Stimulated activated CD4-positive, alpha-beta T cell treated with anti-CD3 and anti-CD28 coated beads, Interleukin-1b, Interleukin-23, amount 100 ng/mL, for 24 hours (primary cell): ENCODE results near the gene P2RY4.
"Not testable (repeated sequence)": the region's sequence is repeated elsewhere in the genome, so short reads cannot be mapped to it uniquely, and the experiment has no call there.

Source experiments
- DNase-seq, 4 experiments: peaks; one replicate each; pipeline ENCODE4 v3.0.0-alpha.2; 2020; ENCODE audit warnings: low read depth in 4 of 4, low spot score in 1 of 4

P2RY4 gene

DNA sequence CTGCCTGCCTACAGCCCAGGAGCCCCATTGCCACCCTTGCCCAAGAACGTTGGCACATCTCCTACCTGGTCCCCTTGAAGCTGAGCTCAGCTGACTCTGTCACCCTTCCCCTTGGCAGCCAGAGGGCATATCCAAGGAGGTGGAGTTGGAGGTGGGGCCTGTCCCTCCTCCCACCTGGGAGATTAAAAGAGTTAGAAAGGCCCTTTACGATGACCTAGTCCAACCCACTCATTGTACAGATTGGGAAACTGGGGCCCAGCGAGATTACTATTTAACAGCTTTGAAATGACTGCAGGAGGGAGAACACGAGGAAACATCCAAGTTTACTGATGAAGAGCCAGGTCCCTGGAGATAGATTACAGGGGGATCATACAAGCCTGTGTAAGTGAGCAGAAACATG is at the start of gene P2RY4:
TSS of gene P2RY4 (minus strand) at position 101 of the 400 bp plus-strand sequence. CDS start 580 bp downstream, outside the sequence.
- DNase-seq: no peak

DNA sequence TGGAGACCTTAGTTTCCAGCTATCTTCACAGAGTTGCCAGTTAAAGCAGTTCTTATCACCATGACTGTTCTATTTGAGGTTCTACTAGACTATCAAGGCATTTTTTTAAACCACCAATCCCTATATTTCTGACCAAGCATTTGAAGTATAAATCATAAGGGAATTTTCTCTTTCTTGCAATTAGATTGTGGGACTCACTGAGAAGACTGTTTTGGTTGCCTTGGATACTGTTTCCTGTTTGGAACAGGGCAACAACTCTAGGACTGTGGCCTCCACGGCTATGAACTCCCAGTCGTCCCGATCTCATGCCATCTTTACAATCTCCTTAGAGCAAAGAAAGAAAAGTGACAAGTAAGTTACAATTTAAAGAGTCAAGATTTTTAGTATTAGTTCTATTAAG is 41.7 kb upstream of the P2RY4 start:
- no peak for DNase-seq

DNA sequence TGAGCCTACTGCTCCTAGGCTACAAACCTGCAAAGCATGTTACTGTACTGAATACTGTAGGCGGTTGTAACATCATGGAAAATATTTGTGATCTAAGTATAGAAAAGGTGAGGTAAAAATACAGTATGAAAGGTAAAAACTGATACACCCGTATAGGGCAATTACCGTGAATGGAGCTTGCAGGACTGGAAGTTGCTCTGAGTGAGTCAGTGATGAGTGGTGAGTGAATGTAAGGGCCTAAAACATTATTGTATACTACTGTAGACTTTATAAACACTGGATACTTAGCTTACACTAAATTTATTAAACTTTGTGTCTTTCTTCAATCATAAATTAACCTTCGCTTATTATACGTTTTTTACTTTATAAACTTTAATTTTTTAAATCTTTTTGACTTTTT is 33.6 kb upstream of the P2RY4 start:
- DNase-seq: no peak

DNA sequence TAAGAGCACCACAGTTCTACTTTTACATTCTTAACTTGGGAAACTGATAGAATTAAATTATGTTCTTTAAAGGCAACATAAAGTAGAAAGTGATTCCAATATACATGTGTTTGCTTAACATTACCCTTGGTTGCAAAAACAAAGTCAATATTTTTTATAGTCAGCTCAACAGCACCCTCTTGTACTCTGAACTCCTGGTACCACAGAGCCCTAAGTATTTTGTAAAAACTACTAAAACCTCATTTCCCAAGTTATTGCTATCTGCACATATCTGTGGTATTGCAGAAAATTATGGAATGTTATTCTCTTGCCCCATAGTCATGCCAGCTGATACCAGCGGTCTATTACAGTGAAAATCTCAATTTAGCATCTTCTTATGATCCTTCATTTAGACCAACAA is 32.8 kb upstream of the P2RY4 start:
- no peak for DNase-seq

DNA sequence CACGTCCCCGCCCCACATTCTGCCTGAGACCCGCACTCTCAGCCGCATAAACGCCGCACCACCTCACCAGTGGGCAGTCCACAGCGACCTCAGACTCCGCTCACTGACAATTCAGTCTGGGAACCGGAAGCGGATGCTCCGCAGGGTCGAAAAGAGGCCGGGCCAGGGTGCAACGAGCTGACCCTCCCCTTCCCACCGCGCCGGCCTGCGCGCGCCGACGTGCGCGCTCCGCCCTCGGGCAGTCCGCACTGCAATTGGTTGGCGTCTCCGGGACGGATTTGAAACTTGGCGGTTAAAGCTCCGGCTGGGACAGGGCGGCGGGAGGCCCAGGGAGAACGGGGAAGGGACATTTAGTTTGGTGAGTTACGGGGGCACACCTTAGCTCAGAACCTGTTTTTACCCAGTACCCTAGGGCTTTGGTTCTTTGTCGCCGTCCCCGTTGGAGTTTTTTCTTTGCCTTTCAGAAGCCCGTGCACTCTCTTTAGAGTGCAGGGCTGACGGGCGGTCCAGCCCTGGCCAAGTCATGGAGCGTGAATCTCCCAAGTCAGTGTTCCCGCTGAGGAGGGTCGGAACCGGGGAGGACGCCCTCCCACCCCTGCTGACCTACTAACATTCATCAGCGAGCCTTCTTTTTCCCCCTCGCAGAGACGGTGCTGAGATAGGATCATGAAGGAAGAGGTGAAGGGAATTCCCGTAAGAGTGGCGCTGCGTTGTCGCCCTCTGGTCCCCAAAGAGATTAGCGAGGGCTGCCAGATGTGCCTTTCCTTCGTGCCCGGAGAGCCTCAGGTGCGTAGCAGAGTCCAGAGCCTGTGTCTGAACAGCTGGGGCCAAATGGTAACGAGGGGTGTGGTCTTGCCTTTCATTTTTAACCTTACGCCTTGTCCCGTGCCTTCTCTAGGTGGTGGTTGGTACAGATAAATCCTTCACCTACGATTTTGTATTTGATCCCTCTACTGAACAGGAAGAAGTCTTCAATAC is 30.1 kb upstream of the P2RY4 start, which contains the start of the genes KIF4A and PDZD11:
TSS of gene KIF4A (plus strand) at position 312 of the 978 bp plus-strand sequence. CDS start at position 667, 355 bp downstream.
TSS of gene PDZD11 (minus strand) at position 135 of the 978 bp plus-strand sequence. CDS start 586 bp downstream, outside the sequence.
- DNase-seq: peak; percentile 28 to 70 (median 49)

DNA sequence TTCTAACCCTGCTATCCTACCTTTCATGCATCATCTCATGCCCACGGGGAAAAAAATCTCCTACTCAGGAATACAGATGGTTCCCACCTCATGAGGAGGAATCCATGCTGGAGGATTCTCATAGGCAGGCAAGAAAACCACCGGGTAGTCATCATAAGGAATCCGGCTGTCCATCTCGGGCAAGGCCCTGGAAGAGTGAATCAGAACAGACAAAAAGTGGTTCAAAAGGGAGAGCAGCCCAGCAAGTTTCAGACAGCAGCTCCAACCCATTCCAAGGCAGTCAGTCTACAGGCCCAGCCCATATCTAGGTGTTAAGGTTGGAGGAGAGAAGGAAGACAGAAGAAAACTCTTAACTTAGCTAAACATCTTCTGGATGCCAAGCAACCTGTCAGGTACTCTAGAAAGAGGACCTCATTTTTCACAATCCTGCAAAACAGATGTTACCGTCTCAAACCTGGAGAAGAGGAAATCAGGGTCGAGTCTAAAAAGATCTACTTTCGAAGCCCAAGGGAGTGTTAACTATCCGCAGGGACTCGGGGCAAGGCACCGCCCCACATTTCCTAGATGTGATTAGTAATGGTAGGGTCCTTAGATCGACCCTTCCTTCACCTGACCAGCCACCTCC is 29.3 kb upstream of the P2RY4 start:
- no peak for DNase-seq

DNA sequence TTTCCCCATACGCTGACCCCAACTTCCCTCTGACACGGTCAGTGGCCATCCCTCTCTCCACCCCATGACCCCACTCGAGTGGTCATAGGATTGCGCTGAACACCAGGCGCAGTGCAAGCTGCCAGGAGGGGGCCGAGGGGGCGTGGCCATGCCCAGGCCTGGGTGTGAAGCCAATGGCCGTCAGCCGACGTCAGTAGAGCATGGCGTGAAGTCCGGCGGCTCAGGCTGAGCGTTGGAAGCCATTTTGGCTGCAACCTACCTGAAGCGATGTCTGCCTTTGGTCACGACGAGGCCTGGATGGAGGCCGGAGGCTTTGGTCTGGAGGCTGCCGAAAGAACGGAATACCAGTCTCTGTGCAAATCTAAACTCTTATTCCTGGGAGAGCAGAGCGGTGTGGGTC is 21.9 kb upstream of the P2RY4 start, which contains the start of gene RAB41:
TSS of gene RAB41 (plus strand) at position 222 of the 400 bp plus-strand sequence. CDS start at position 268, 46 bp downstream.
- no peak for DNase-seq

DNA sequence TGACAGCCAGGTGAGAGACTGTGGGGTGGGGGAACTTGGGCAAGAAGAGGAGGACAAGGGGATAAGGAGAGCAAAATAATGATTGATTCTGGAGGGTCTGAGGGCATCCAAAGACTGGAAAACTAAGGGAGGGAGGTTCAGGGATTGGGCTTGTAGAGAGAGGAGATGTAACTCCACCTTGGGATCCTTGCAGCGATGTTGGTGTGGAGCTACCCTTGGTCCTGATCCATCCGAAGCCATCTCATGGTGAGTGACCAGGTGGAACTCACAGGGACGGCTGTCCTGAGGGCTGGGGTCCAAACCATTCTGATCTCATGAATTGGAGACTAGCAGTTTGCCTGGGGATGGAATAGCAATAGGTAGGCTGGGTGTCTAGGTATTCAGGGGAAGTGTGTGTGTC is 20.6 kb upstream of the P2RY4 start:
- DNase-seq: no peak

DNA sequence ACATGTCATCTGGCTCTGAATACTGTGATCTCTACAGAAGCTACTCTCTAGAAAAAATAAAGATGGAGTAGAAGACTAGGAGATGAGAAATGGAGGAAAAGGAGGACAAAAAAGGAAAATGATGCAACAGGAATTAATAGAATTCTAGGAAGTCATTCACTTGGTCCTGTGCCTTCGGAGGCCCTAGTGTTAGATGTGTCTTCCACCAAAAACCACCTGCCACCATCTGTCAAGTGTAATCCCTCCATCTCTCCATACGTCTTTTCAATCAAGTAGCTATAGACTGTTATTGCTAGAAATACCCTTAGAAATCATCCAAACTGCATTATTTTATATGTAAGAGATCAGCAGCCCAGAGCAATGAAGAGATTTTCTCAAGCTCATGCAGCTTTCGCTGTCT is 19.1 kb upstream of the P2RY4 start:
- DNase-seq: no peak

DNA sequence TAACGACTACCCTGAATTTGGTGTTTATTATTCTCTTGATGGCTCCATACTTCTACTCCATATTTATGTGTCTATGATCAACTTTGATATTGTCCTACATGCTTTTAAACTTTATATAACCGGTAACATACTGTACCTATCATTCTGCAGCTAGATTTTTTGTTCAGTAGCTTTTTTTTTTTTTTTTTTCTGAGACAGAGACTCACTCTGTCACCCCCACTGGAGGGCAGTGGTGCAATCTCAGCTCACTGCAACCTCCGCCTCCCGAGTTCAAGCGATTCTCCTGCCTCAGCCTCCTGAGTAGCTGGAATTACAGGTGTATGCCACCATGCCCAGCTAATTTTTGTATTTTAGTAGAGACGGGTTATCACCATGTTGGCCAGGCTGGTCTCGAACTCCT is 14.0 kb upstream of the P2RY4 start:
- not testable (repeated sequence) for DNase-seq

DNA sequence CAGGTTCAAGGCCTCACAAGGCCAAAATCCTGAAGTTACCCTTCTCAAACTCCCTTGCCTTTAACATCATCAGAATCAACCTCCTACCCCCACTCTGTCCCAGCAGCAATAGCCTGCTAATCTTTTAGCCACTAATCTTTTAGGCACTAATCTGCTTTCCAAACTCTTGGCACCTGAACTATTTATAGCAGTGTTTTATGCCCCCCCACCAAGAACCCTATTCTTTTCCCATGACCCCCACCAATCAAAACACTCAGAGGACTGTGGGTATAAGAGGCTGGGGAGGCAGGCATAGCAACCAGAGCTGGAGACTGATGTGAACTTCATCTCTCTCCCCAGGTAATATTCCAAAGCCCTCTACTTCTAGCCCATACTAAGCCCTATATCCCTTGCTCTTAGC is 8.0 kb upstream of the P2RY4 start, which contains the start of gene ARR3:
TSS of gene ARR3 (plus strand) at position 301 of the 400 bp plus-strand sequence. CDS start 1,052 bp downstream, outside the sequence.
- DNase-seq: no peak

DNA sequence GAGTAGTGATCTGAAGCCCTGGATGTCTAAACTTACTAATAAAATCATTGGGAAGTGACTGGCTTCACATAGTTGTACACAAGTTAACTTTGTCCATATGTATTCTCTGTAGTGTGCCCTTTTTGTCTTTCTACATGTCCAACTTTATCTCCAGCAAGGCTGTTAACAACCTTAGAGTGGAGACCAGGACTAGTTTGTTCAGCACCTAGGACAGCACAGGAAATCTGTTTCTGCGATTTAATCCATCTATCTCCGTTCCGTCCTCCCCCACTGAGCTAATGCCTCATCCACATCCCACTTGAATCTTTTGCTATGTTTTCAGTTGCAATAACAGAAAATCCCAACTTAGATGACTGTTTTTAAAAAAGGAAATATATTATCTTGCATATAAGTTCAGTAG is 4.8 kb upstream of the P2RY4 start:
- DNase-seq: no peak

DNA sequence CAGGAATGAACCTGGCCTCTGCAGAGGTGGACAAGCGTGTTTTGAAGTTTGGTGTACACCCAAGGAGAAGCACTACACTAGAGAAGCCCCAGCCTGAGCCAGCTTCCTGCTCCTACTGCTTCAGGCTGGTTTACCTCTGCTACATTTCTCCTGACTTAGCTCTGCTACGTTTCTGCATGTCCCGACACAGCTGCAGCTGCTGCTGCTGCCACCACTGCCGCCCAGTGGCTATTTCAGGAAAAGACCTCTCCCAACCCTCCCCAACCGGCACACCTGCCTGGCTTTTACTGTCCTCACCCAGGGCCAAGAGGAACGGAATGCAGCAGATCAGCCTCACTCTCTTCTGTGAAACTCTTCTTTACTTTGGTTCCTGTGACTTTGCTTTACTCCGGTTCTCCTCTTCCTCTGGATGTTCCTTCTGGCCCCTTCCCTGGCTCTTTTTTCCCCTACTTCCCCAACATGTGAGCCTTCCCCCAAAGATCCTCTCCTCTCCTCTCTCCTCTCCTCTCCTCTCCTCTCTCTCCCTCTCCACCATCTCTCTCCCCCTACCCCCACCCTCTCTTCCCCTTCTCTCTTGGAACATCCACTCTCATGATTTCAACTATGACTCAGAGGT is 3.1 kb upstream of the P2RY4 start:
- peak in 2 of 4 experiments; percentile 2 to 7 for DNase-seq

DNA sequence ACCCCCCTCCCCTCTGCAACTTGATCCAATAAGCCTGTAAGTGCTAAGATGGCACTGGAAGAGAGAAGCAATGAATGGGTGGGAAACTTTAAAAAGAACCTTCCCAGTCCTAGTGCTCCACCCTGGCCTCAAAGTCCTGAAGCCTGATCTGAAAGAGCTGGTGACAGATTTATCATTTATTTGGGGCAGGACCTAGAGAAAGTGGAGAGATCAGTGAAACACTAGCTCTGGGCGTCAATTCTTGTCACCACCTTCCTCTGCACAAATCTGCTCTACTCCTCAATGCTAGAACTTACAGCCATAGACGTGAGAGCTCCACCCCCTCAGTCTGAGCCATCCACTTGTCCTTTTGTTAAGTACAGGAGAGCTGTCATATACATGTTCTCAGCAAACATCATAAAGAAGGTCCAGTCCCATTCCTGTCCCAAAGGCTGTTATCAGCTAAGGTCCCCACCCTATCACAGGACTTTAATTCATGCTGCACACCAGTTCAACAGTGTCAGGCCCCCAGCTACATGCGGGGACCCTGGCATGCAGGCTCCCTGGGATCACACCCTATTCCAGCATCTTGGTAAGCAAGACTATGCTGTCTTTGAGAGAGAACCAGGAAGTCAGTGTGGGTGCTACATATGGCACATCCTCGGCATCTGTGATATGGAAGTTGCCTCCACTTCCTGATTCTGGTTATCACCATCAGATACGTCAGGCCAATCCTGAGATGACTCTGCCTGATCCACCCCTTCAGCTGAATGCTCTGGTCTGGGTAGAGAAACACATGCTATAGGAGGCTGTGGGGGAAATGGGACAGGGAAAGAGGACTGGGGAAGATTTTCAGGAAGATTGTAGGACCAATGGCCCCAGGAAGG is 2.3 kb downstream of the P2RY4 start:
- DNase-seq: no peak

DNA sequence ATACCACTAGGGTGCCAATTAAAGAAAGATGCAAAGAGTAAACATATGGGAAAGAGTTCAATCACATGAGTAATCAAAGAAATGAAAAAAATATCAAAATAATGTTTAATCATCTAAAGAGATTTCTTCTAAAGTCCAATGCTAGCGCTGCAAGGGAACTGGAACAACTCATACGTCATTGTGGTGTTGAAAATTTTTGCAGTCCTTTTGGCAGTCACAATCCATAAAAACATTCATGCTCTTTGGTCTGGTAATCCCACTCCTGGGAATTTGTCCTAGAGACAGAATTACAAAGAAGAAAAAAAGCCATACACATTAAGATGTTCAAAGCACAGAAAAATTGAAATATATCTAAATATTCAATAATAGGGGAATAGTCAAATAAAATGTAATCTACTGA is 4.6 kb downstream of the P2RY4 start:
- DNase-seq: no peak

DNA sequence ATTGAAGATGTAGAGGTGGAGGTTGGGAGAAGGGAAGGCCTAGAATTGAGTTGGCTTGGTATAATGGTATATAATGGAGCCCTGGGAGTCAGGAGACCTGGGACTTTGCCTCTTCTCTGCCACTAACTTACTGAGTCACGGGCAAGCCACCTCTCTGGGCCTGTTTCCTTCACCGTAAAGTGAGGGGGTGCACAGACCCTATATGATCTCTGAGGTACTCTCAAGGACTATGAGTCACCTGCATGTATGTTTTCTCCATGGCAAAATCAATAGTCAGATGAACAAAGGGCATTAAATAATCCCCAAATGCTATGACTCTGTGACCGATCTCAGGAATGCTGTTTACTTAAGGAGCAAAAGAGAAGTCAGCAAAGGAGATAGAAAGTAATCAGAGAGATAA is 5.1 kb downstream of the P2RY4 start:
- no peak for DNase-seq

DNA sequence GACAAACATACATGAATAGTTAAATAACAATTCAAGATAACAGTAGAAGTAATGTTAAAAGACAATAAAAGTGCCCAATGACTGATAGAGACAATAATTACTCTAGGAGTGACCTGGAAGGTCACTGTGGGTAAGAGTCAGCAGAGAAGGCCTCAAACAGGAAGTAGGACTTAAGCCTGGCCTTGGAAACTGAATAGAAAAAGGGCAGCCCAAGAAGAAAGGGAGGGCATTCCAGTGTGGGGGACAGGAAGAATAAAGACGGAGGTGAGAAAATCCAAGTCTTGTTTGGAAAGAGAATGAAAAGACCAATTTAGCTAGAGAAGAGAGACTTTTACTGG is 6.0 kb downstream of the P2RY4 start:
- no peak for DNase-seq

DNA sequence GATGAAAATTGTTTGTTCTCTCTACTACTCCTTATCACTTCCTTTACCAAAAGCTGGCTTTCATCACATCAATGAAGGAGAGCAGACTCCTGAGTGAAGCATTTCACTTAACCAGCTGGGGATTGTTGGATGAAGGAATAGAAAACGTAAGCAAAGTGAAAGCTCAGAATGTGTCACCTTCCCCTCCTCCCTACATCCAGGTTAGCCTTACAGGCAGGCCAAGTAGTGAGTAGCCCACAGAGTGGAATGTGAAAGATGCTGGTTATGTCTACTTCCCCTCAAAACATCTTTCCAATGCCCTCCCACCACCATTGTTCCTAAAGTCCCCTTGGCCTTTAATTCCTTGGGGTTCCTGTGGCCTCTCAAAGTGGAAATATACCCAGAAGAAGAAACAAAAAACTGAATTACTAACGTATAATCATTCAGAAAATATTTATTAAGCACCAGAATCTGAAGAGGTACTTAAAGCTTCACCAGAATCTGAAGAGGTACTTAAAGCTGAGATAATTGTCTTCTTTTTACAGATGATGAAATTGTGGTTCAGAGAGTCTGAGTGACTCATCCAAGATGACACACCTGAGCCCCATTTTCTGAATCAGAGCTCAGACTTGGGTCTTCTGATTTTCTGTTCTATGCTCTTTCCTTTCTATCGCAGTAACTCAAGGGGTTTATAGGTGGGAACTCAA is 6.5 kb downstream of the P2RY4 start:
- no peak for DNase-seq

DNA sequence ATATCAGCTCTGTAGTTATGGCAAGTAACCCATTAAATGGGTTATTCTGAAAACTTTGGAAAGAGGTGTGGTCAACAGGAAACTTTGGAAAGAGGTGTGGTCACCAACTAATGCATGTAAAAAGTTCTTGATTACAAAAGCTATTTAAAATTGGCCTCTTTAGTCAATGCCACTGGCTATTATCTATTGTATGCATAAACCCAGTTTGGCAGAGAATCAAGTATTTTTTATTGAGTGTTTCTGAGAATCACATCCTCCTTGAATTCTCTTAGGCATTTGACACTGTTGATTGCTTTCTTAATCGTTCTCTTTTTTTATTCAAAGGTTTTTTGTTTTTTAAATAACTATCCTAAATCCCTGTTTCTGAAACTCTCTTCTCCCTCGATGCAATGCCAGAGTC is 7.5 kb downstream of the P2RY4 start:
- no peak for DNase-seq

DNA sequence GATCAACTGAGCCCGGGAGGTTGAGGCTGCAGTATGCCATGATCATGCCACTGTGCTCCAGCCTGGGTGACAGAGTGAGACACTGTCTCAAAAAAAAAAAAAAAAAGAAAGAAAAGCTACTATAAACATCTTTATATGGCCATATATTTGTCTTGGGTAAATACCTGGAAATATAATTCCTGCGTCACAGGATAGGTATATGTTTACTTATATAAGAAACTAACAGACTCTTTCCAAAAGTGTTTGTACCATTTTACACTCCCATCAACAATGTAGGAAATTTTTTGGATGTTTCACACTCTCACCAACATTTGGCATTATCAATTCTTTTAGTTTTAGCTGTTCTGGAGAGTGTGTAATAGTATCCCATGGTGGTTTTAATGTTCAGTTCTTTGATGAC is 12.8 kb downstream of the P2RY4 start:
- DNase-seq: no peak
